CD1c-positive myeloid dendritic cell (primary cell): ENCODE results near the gene CLEC2D.
"Not testable (repeated sequence)": the region's sequence is repeated elsewhere in the genome, so short reads cannot be mapped to it uniquely, and the experiment has no call there.

Experiments
- DNase-seq: peaks from one replicate; pipeline ENCODE4 v3.0.0-alpha.2; 2016; ENCODE audit errors: extremely low spot score

CLEC2D gene

GRCh38 chr12:9699898-9700605 lies 30.5 kb downstream of the CLEC2D start:
- DNase-seq: peak; percentile 33

- no peak for DNase-seq
These were observed 31.1 kb downstream of the CLEC2D start for GRCh38 chr12:9700606-9700956.

- DNase-seq: no peak
These were observed 32.1 kb downstream of the CLEC2D start for GRCh38 chr12:9701380-9702154.

GRCh38 chr12:9702255-9702654 lies 32.7 kb downstream of the CLEC2D start:
- DNase-seq: peak; percentile 13

- DNase-seq: not testable (repeated sequence)
These were observed 35.0 kb downstream of the CLEC2D start for GRCh38 chr12:9704561-9704960.

- DNase-seq: peak; percentile 37
These were observed 36.7 kb downstream of the CLEC2D start for GRCh38 chr12:9706086-9706685.

GRCh38 chr12:9707356-9707755 lies 37.8 kb downstream of the CLEC2D start:
- no peak for DNase-seq

- DNase-seq: peak; percentile 76
These were observed 38.6 kb downstream of the CLEC2D start for GRCh38 chr12:9707864-9708808.

- DNase-seq: no peak
These were observed 39.3 kb downstream of the CLEC2D start for GRCh38 chr12:9708853-9709252.

GRCh38 chr12:9710584-9711375 lies 41.3 kb downstream of the CLEC2D start:
- DNase-seq: no peak

- no peak for DNase-seq
These were observed 42.2 kb downstream of the CLEC2D start for GRCh38 chr12:9711664-9712063.

GRCh38 chr12:9713032-9713558 lies 43.6 kb downstream of the CLEC2D start:
- DNase-seq: not testable (repeated sequence)

GRCh38 chr12:9717070-9717925 lies 47.8 kb downstream of the CLEC2D start:
- no peak for DNase-seq

- no peak for DNase-seq
These were observed 49.5 kb downstream of the CLEC2D start for GRCh38 chr12:9718968-9719367.

- no peak for DNase-seq
These were observed 50.3 kb downstream of the CLEC2D start for GRCh38 chr12:9719790-9720189.

- peak; percentile 52 for DNase-seq
These were observed 52.0 kb downstream of the CLEC2D start for GRCh38 chr12:9721394-9722092.

- no peak for DNase-seq
These were observed 54.5 kb downstream of the CLEC2D start for GRCh38 chr12:9724023-9724422.

- no peak for DNase-seq
These were observed 55.8 kb downstream of the CLEC2D start for GRCh38 chr12:9725213-9725870.

- no peak for DNase-seq
These were observed 58.3 kb downstream of the CLEC2D start for GRCh38 chr12:9727813-9728212.
